ENCODE results near the gene RABL2B.

- TF ChIP-seq, protein P1, sequence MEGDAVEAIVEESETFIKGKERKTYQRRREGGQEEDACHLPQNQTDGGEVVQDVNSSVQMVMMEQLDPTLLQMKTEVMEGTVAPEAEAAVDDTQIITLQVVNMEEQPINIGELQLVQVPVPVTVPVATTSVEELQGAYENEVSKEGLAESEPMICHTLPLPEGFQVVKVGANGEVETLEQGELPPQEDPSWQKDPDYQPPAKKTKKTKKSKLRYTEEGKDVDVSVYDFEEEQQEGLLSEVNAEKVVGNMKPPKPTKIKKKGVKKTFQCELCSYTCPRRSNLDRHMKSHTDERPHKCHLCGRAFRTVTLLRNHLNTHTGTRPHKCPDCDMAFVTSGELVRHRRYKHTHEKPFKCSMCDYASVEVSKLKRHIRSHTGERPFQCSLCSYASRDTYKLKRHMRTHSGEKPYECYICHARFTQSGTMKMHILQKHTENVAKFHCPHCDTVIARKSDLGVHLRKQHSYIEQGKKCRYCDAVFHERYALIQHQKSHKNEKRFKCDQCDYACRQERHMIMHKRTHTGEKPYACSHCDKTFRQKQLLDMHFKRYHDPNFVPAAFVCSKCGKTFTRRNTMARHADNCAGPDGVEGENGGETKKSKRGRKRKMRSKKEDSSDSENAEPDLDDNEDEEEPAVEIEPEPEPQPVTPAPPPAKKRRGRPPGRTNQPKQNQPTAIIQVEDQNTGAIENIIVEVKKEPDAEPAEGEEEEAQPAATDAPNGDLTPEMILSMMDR (conservative IDR thresholded peaks at IDR 0.05; ENCODE audit: low read depth, low read length): no peak
- TF ChIP-seq EZH2 (IDR thresholded peaks at IDR 0.05; ENCODE audit: low read length, unreplicated experiment): no peak
These were observed 53.2 kb downstream of the RABL2B start for GRCh38 chr22:50730013-50730891.
